Vagina (tissue), 2 donors: Measurements from ENCODE around the gene CHMP6. TPM values are rescaled to one million over a fixed set of nuclear protein-coding genes. Genes with fewer than 3 reads are reported as not detected.

ENCODE experiments used
- DNase-seq, 2 donors: peaks; one replicate each; pipeline ENCODE4 v3.0.0-alpha.2; 2017; ENCODE audit errors: extremely low spot score in 2 of 2
- H3K27ac ChIP-seq: fragments of 200-600 bp; sonication (generic); one replicate; pipeline ENCODE4 v1.5.1; 2019
- H3K27me3 ChIP-seq: fragments of 200-600 bp; sonication (generic); one replicate; pipeline ENCODE4 v1.5.1; 2019
- H3K36me3 ChIP-seq, 2 donors: fragments of 200-600 bp; sonication (generic); one replicate each; pipeline ENCODE4 v1.5.1; 2017 to 2019
- H3K4me1 ChIP-seq: fragments of 200-600 bp; sonication (generic); one replicate; pipeline ENCODE4 v1.5.1; 2019
- H3K4me3 ChIP-seq, 2 donors: fragments of 200-600 bp; sonication (generic); 1 replicate in 1 of 2; 2 replicates in 1 of 2; pipeline ENCODE4 v1.5.1; 2016 to 2019
- H3K9me3 ChIP-seq: fragments of 200-600 bp; sonication (generic); one replicate; pipeline ENCODE4 v1.5.1; 2019
- CTCF ChIP-seq, 3 experiments: fragments of 450-650 bp in 2 of 3; fragments of 200-600 bp in 1 of 3; sonication (generic) in 1 of 3; IDR thresholded peaks; one replicate each; pipeline ENCODE4 v1.5.1; 2017 to 2019; ENCODE audit warnings: antibody characterized with exemption in 3 of 3, mild to moderate bottlenecking in 2 of 3, moderate library complexity in 2 of 3
- POLR2A ChIP-seq, 2 donors: fragments of 450-650 bp; IDR thresholded peaks; one replicate each; pipeline ENCODE4 v1.6.1; 2017; ENCODE audit warnings: antibody characterized with exemption in 2 of 2, mild to moderate bottlenecking in 2 of 2, moderate library complexity in 2 of 2
- POLR2AphosphoS5 ChIP-seq, 2 donors: sonication (generic); formaldehyde crosslinking; IDR thresholded peaks; one replicate each; pipeline ENCODE4 v1.9.0; 2017; ENCODE audit warnings: antibody characterized with exemption in 2 of 2, mild to moderate bottlenecking in 2 of 2, low read depth in 1 of 2; ENCODE audit not compliant: insufficient read depth in 1 of 2
- intact Hi-C: fragments of 100-400 bp; cut with DNase I; formaldehyde crosslinking; loops from one replicate; pipeline ENCODE4 v1.15.1; 2023
- total RNA-seq: library from RNA; depleted of rRNA; stranded (reverse); fragments of >200 nt; gene quantifications from one replicate; pipeline ENCODE4 v1.2.3, GENCODE V29; 2016

Gene CHMP6
- total RNA-seq, 1 donor from 2014 or later = 31.7 TPM

- Histone ChIP-seq H3K4me3 (peak overlapping the region in 1 of 2 donors; percentile 15), H3K27ac (peak overlapping the region; percentile 67), H3K4me1 (peaks cover 82% of the 10 kb centered on the region), H3K9me3 (no peaks in the 10 kb centered on the region), H3K27me3 (no peaks in the 10 kb centered on the region), H3K36me3 (no peaks in the 10 kb centered on the region)
- no peak for DNase-seq
- TF ChIP-seq POLR2A (IDR thresholded peaks at IDR 0.05) = no peak
- no peak for TF ChIP-seq POLR2AphosphoS5 (IDR thresholded peaks at IDR 0.05; ENCODE audit: insufficient read depth in 1 of 2, low read depth in 1 of 2)
- no peak for TF ChIP-seq CTCF (IDR thresholded peaks at IDR 0.05)
- intact Hi-C loops = no loop called here
These were observed 52.2 kb downstream of the CHMP6 start for GRCh38 chr17:81043725-81044427.

- H3K9me3 ChIP-seq = no peaks in the 10 kb centered on the region
- TF ChIP-seq POLR2AphosphoS5 (IDR thresholded peaks at IDR 0.05; ENCODE audit: insufficient read depth in 1 of 2, low read depth in 1 of 2) (no peak), CTCF (IDR thresholded peaks at IDR 0.05) (no peak), POLR2A (IDR thresholded peaks at IDR 0.05) (no peak)
- peaks cover 82% of the 10 kb centered on the region for H3K4me1 ChIP-seq
- no peak for DNase-seq
- no peaks in the 10 kb centered on the region for H3K36me3 ChIP-seq
- no peak overlapping the region for H3K4me3 ChIP-seq
- peak overlapping the region; percentile 67 for H3K27ac ChIP-seq
- intact Hi-C loops = no loop called here
- H3K27me3 ChIP-seq = no peaks in the 10 kb centered on the region
These were observed 52.8 kb downstream of the CHMP6 start for GRCh38 chr17:81044428-81044763.

- Histone ChIP-seq H3K27me3 (no peaks in the 10 kb centered on the region), H3K36me3 (no peaks in the 10 kb centered on the region), H3K27ac (peak overlapping the region; percentile 67), H3K4me3 (no peak overlapping the region), H3K9me3 (no peaks in the 10 kb centered on the region), H3K4me1 (peaks cover 82% of the 10 kb centered on the region)
- no peak for TF ChIP-seq CTCF (IDR thresholded peaks at IDR 0.05)
- no peak for TF ChIP-seq POLR2A (IDR thresholded peaks at IDR 0.05)
- peak in 1 of 2 donors; percentile 69 for TF ChIP-seq POLR2AphosphoS5 (IDR thresholded peaks at IDR 0.05; ENCODE audit: insufficient read depth in 1 of 2, low read depth in 1 of 2)
- intact Hi-C loops = loop anchor here (5.0 kb wide), 1 partner anchor 42 kb away; no protein-coding TSS in a partner anchor
- no peak for DNase-seq
These were observed 53.3 kb downstream of the CHMP6 start for GRCh38 chr17:81044764-81045589.

GRCh38 chr17:81045590-81046095, 54.0 kb downstream of the CHMP6 start:
- H3K36me3 ChIP-seq = no peaks in the 10 kb centered on the region
- no peak overlapping the region for H3K4me3 ChIP-seq
- TF ChIP-seq POLR2A (IDR thresholded peaks at IDR 0.05) (no peak), CTCF (IDR thresholded peaks at IDR 0.05) (no peak), POLR2AphosphoS5 (IDR thresholded peaks at IDR 0.05; ENCODE audit: insufficient read depth in 1 of 2, low read depth in 1 of 2) (no peak)
- H3K4me1 ChIP-seq = peaks cover 82% of the 10 kb centered on the region
- intact Hi-C loops = loop anchor here (5.0 kb wide), 1 partner anchor 42 kb away; no protein-coding TSS in a partner anchor
- peak overlapping the region; percentile 67 for H3K27ac ChIP-seq
- no peaks in the 10 kb centered on the region for H3K9me3 ChIP-seq
- H3K27me3 ChIP-seq = no peaks in the 10 kb centered on the region
- DNase-seq = no peak
